ENCODE results near the gene MAX.

Gene MAX

DNA sequence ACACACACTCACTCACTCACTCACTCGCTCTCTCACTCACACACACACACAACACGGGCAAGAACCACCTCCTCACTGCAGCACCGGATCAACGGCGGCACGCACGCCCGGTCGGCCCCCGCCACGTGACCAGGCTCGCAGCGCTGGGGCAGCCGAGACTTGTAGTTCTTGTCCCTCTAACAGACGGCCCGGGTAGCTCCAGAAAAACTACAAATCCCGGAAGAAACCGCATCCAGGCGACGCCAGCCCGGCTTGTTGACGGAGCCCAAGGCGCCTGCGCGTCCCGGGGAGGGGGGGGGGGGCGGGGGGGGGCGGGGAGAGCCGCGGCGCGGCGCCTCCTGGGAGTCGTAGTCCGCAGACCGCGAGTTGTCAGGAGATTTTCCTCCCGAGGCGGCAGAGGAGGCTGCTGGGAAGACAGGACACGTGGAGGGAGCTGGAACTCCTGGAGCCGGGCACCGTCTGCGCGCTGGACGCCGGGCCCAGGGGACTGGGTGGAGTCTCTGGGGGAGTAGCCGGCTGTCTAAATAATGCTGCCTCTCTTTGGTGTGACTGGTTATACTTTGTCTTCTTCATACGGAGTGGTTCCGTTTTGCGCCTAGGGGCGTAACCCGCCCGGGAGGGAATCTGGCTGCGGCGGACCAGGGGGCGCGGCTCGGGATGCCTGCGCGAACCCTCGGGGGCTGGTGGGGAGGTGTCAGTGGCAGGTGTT is at the start of gene MAX:
Gene MAX, minus strand, starts transcription at position 77 of the 709 bp plus-strand sequence. CDS start 178 bp downstream, outside the sequence.
- Mint-ChIP-seq H3K4me1 (ENCODE audit: low read depth) (peaks cover 41% of the 10 kb centered on the region), H3K9me3 (no peaks in the 10 kb centered on the region), H3K36me3 (ENCODE audit: low read depth) (peaks cover 29% of the 10 kb centered on the region), H3K27ac (peak within 1 kb of the TSS; percentile 96), H3K4me3 (peak within 1 kb of the TSS; percentile 95), H3K27me3 (no peaks in the 10 kb centered on the region)

- no peaks in the 10 kb centered on the region for H3K4me1 Mint-ChIP-seq (ENCODE audit: low read depth)
- no peak overlapping the region for H3K4me3 Mint-ChIP-seq
- H3K36me3 Mint-ChIP-seq (ENCODE audit: low read depth), result no peaks in the 10 kb centered on the region
- H3K27me3 Mint-ChIP-seq, result no peaks in the 10 kb centered on the region
- no peak overlapping the region for H3K27ac Mint-ChIP-seq
- H3K9me3 Mint-ChIP-seq, result no peaks in the 10 kb centered on the region
Observed at GRCh38 chr14:65151609-65151956, 49.3 kb upstream of the MAX start.

DNA sequence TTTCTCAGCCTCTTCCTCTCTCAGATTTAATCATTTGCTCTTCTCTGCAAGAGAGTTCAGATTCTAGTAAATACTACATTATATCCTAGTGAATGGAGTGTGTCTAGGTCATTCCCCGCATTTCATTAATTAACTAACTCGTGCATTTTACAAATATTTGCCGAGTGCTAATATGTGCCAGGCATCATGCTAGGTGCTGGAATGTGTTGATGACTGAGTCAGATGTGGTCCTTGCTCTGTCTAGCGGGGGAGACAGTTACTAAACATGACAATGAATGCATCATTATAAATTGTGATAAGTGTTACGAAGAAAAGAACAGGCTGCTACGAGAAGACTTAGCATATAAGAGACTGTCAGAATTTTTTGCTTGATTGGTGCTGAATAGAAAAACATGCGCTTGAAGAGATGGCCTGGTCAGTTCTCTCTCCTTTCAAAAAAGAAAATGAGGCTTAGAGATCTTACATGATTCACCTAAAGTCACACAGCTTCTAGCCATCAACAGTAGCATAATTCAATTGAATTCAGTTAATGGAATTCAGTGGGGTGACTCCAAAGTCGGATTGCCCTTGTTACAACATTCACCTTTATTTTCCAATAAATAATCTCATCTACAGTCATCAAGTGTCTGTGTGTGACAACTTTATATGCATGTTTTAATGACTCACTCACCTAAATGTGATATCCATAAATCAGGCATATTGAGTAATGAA is 48.7 kb upstream of the MAX start:
- Mint-ChIP-seq H3K4me3 (no peak overlapping the region), H3K4me1 (ENCODE audit: low read depth) (no peaks in the 10 kb centered on the region), H3K27me3 (no peaks in the 10 kb centered on the region), H3K9me3 (no peaks in the 10 kb centered on the region), H3K36me3 (ENCODE audit: low read depth) (no peaks in the 10 kb centered on the region), H3K27ac (no peak overlapping the region)

DNA sequence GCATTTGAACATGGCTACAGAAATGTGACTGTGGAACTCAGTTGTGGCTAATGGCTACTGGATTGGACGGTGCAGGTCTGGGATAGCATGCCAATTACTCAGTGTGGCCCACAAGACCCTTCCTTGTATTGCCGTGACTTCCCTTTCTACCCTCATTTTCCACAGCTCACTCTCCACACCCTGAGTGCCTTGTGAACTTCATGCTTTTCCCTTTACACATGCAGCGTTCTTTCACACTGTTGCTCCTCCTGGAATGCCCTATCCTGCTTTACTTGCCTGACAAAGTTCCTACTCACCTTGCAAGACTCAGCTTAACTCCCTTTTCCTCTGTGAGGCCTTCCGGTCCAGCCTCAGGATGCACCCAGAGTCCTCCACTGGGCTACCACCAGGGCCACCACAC is 46.8 kb upstream of the MAX start:
- no peaks in the 10 kb centered on the region for H3K9me3 Mint-ChIP-seq
- peaks cover 4% of the 10 kb centered on the region for H3K27me3 Mint-ChIP-seq
- H3K36me3 Mint-ChIP-seq (ENCODE audit: low read depth), result no peaks in the 10 kb centered on the region
- H3K27ac Mint-ChIP-seq, result peak overlapping the region; percentile 7
- H3K4me1 Mint-ChIP-seq (ENCODE audit: low read depth), result no peaks in the 10 kb centered on the region
- H3K4me3 Mint-ChIP-seq, result no peak overlapping the region

DNA sequence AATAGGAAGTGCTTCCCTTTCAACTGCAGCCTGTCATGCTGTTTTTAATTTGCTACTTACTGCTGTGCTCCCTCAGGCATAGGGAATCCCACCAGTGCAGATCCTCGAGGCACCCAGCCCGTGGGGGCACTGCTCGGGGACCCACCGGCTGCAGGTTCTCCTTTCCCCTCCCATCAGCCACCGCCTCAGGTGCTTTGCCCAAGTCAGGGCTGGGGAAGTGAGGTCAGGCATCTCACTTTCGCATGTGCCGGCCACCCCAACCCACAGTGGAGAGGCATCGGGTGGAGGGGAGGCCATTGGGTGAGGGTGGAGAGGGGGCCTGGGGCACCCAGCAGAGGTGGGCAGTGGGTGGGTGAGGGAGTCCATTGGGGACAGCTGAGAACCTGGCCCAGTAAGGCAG is 41.9 kb upstream of the MAX start:
- Mint-ChIP-seq H3K9me3 (no peaks in the 10 kb centered on the region), H3K27ac (no peak overlapping the region), H3K36me3 (ENCODE audit: low read depth) (no peaks in the 10 kb centered on the region), H3K27me3 (peaks cover 10% of the 10 kb centered on the region), H3K4me1 (ENCODE audit: low read depth) (no peaks in the 10 kb centered on the region), H3K4me3 (no peak overlapping the region)

- Mint-ChIP-seq H3K27ac (no peak overlapping the region), H3K27me3 (peaks cover 10% of the 10 kb centered on the region), H3K9me3 (no peaks in the 10 kb centered on the region), H3K36me3 (ENCODE audit: low read depth) (no peaks in the 10 kb centered on the region), H3K4me1 (ENCODE audit: low read depth) (no peaks in the 10 kb centered on the region), H3K4me3 (no peak overlapping the region)
Observed at GRCh38 chr14:65142914-65143625, 40.8 kb upstream of the MAX start.

DNA sequence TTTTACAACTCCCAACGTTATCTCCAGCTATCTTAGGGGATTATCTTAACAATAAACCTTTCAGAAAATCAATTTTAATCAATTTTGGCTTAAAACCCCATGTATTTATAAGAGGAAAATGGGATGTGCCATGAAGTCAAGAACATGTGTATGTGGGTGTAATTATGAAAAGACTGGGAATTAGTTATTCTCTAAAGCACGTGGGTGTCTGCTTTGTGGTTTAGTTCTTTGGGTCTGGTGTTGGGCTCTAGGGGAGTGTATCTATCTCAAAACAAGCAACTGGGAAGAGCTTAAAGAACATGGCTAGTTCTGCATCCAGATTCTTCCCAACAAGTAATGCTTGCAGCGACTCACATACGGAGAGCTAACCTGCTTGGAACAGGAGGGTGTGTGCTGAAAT is 40.1 kb upstream of the MAX start:
- no peaks in the 10 kb centered on the region for H3K4me1 Mint-ChIP-seq (ENCODE audit: low read depth)

GRCh38 chr14:65141523-65141922 is 39.2 kb upstream of the MAX start:
- Mint-ChIP-seq H3K27me3 (peaks cover 10% of the 10 kb centered on the region), H3K36me3 (ENCODE audit: low read depth) (no peaks in the 10 kb centered on the region), H3K4me3 (no peak overlapping the region), H3K4me1 (ENCODE audit: low read depth) (no peaks in the 10 kb centered on the region), H3K27ac (no peak overlapping the region), H3K9me3 (no peaks in the 10 kb centered on the region)

More for the DNA sequence above, 40.1 kb upstream of the MAX start:
- H3K9me3 Mint-ChIP-seq, result no peaks in the 10 kb centered on the region
- peaks cover 10% of the 10 kb centered on the region for H3K27me3 Mint-ChIP-seq
- no peaks in the 10 kb centered on the region for H3K36me3 Mint-ChIP-seq (ENCODE audit: low read depth)
- H3K4me3 Mint-ChIP-seq, result no peak overlapping the region
- H3K27ac Mint-ChIP-seq, result no peak overlapping the region

DNA sequence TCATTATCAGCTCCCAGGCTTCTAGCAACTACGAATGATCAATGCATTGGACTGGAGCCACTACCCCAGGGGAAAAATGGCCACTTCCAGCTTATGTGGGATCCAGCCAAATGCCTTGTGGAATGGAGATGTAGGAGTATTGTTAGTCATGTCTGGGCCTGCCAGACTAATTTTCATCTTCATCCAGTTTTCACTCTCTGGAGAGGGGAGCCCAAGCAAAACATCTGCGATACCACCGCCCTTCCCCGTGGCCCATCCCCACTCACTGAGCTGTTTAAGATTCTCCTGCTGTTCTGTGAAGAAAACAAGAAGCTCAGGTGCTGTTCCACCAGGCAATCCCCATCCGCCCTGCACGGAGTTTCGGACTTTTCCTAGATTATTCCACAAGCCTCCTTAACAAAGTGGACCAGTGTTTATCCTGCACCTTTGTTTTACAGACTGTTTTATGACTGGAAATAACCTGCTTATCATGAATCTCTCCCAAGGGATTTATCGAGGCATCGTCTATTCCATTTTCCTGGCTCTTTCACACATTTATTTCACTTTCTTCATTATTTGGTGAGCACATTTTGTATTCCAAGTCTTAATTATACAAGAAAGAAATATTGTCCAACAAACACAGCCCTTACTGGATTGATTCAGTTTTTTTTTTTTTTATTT is 35.5 kb upstream of the MAX start:
- Mint-ChIP-seq H3K9me3 (no peaks in the 10 kb centered on the region), H3K4me1 (ENCODE audit: low read depth) (peaks cover 6% of the 10 kb centered on the region), H3K36me3 (ENCODE audit: low read depth) (no peaks in the 10 kb centered on the region), H3K27me3 (no peaks in the 10 kb centered on the region), H3K27ac (no peak overlapping the region), H3K4me3 (no peak overlapping the region)

DNA sequence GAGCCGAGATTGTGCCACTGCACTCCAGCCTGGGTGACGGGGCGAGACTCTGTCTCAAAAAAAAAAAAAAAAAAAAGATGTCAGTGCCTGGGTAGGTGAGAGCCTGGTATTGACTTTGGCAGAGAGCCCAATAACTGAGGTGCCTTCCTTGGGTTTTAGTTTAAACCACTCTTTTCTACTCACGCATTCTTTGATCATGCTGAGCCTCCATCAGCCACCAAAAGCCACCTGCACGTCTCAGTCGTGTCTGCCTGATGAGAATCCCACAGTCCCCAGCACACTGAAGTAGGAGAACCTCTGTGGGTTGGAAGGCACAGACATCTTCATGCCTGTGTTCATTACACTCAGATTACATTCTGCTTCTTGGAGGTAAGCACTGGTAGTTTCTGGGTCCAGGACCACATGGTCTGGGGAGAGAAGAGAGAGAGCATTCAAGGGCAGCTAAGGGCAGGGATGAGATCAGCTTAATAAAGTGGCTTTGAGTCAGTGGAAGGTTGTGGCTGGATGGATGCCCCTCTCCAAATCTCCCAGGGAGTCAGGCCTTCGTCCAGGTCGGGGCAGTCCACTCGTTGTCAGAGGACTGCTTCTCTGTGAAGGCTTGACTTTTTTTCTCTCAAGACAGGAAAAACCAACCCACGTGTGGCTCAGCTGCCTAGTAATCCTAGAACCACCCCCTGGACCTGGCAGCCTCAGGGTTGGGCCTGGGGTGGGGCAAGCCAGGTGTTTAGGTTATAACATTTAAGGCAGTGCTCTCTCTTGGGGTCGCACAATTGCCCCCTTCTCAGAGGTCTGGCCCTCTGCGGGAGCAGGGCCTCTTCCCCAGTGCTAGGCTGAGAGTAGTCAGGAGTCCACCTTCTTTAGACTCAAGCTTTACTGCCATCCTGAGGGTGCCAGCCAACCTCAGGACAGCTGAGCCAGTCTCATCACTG is 32.6 kb upstream of the MAX start:
- Mint-ChIP-seq H3K36me3 (ENCODE audit: low read depth) (no peaks in the 10 kb centered on the region), H3K4me3 (no peak overlapping the region), H3K9me3 (no peaks in the 10 kb centered on the region), H3K27ac (no peak overlapping the region), H3K27me3 (no peaks in the 10 kb centered on the region), H3K4me1 (ENCODE audit: low read depth) (peaks cover 6% of the 10 kb centered on the region)

GRCh38 chr14:65132855-65133254 is 30.5 kb upstream of the MAX start:
- no peak overlapping the region for H3K4me3 Mint-ChIP-seq
- no peaks in the 10 kb centered on the region for H3K27me3 Mint-ChIP-seq
- H3K36me3 Mint-ChIP-seq (ENCODE audit: low read depth), result no peaks in the 10 kb centered on the region
- no peak overlapping the region for H3K27ac Mint-ChIP-seq
- no peaks in the 10 kb centered on the region for H3K9me3 Mint-ChIP-seq
- peaks cover 6% of the 10 kb centered on the region for H3K4me1 Mint-ChIP-seq (ENCODE audit: low read depth)

DNA sequence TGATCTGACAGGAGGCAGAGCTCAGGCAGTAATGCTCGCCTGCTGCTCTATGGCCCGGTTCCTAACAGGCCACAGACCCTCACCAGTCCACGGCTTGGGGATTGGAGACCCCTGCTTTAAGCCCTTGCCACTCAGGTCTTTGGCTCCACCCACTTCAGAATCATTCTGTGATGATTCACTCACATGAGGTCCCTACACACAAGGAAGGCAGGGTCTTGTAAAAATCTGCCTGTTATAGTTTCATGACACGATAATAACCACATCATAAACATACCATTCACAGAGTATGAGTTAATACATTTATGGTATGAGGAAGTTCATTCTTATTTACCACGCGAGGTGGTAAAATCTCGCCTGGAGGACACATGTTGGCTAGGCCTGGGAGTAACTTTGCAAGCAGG is 29.0 kb upstream of the MAX start:
- no peaks in the 10 kb centered on the region for H3K9me3 Mint-ChIP-seq
- H3K36me3 Mint-ChIP-seq (ENCODE audit: low read depth), result no peaks in the 10 kb centered on the region
- H3K27me3 Mint-ChIP-seq, result no peaks in the 10 kb centered on the region
- no peak overlapping the region for H3K4me3 Mint-ChIP-seq
- H3K4me1 Mint-ChIP-seq (ENCODE audit: low read depth), result peaks cover 6% of the 10 kb centered on the region
- H3K27ac Mint-ChIP-seq, result no peak overlapping the region

GRCh38 chr14:65128096-65128495 is 25.8 kb upstream of the MAX start:
- H3K27me3 Mint-ChIP-seq, result no peaks in the 10 kb centered on the region
- no peaks in the 10 kb centered on the region for H3K36me3 Mint-ChIP-seq (ENCODE audit: low read depth)
- no peaks in the 10 kb centered on the region for H3K4me1 Mint-ChIP-seq (ENCODE audit: low read depth)
- H3K4me3 Mint-ChIP-seq, result no peak overlapping the region
- H3K27ac Mint-ChIP-seq, result no peak overlapping the region
- H3K9me3 Mint-ChIP-seq, result no peaks in the 10 kb centered on the region

Data from stimulated activated naive CD8-positive, alpha-beta T cell treated with anti-CD3 and anti-CD28 coated beads, Interleukin-15, Interleukin-2, amounts not matched to agents 100 ng/mL and 50 ng/mL, for 24 hours (primary cell).